Activated naive CD4-positive, alpha-beta T cell treated with anti-CD3 and anti-CD28 coated beads for 36 hours (primary cell): ENCODE data around the gene ZNF566. TPM values are rescaled to one million over a fixed set of nuclear protein-coding genes. Genes with fewer than 3 reads are reported as not detected.

Experiments used
- total RNA-seq, 2 experiments: library from RNA; stranded (reverse); gene quantifications; one replicate each; pipeline ENCODE4 v1.2.3, GENCODE V29; 2021

The ZNF566 gene
- total RNA-seq, 2 experiments from 2014 or later: 4.4 to 5.3 TPM

Other genes starting within 250 kb of the ZNF566 start
- gene ZFP14, start 110.4 kb downstream of the ZNF566 start, total RNA-seq: 1 to 10 TPM; 2.2 to 3.1 TPM
- 1 to 10 TPM; 2.4 to 2.6 TPM for gene ZFP82, start 70.9 kb downstream of the ZNF566 start, total RNA-seq
- 1 to 10 TPM; 3.7 to 5.4 TPM for gene ZNF260, start 38.7 kb upstream of the ZNF566 start, total RNA-seq
- 10 to 100 TPM; 17.1 to 18.3 TPM for gene ZNF529, start 83.7 kb upstream of the ZNF566 start, total RNA-seq
- gene ZNF382, start 115.8 kb upstream of the ZNF566 start, total RNA-seq: 1 to 10 TPM; 7.5 to 7.6 TPM
- gene ZNF461, start 177.3 kb upstream of the ZNF566 start, total RNA-seq: 1 to 10 TPM; 4.5 to 4.7 TPM
- gene ZNF567, start 198.1 kb upstream of the ZNF566 start, total RNA-seq: 1 to 10 TPM; 6.0 to 6.8 TPM